ENCODE measurements around the gene TNN.

GRCh38 chr1:175024773-175025172, 42.9 kb upstream of the TNN start:
- no peak for TF ChIP-seq EZH2phosphoT487 (IDR thresholded peaks at IDR 0.05; ENCODE audit: insufficient read depth, low read depth)
- no peak for TF ChIP-seq EZH2 (IDR thresholded peaks at IDR 0.05; ENCODE audit: insufficient read depth, poor library complexity, severe bottlenecking)
